ENCODE data around the gene MALRD1. TPM values are rescaled to one million over a fixed set of nuclear protein-coding genes. Genes with fewer than 3 reads are reported as not detected.

MALRD1 gene
- total and polyA plus RNA-seq, 4 donors = 1.4 to 7.5 (median 3.3) TPM

GRCh38 chr10:19347621-19348020, 299.0 kb downstream of the MALRD1 start:
- no peak overlapping the region for H3K4me3 ChIP-seq (ENCODE audit: low read depth, low read length)
- no peaks in the 10 kb centered on the region for H3K36me3 ChIP-seq (ENCODE audit: control insufficient read depth, insufficient read depth, low read length)
- peak in 2 of 6 donors; percentile 27 to 67 for DNase-seq (ENCODE audit: low read depth in 4 of 6, low spot score in 6 of 6)
- H3K27me3 ChIP-seq (ENCODE audit: control insufficient read depth, insufficient read depth, low read length) = no peaks in the 10 kb centered on the region
- WGBS (ENCODE audit: insufficient coverage) = no CpG with 5 or more reads among the region's 2 CpGs
- H3K4me1 ChIP-seq (ENCODE audit: control insufficient read depth, insufficient read depth, low read length) = no peaks in the 10 kb centered on the region
- H3K9me3 ChIP-seq (ENCODE audit: control insufficient read depth, insufficient read depth, low read length) = no peaks in the 10 kb centered on the region
- no peak overlapping the region for H3K27ac ChIP-seq (ENCODE audit: low read depth, low read length)

GRCh38 chr10:19367176-19367575, 318.6 kb downstream of the MALRD1 start:
- Histone ChIP-seq H3K27ac (ENCODE audit: low read depth, low read length) (no peak overlapping the region), H3K4me3 (ENCODE audit: low read depth, low read length) (no peak overlapping the region), H3K4me1 (ENCODE audit: control insufficient read depth, insufficient read depth, low read length) (no peaks in the 10 kb centered on the region), H3K27me3 (ENCODE audit: control insufficient read depth, insufficient read depth, low read length) (no peaks in the 10 kb centered on the region), H3K36me3 (ENCODE audit: control insufficient read depth, insufficient read depth, low read length) (no peaks in the 10 kb centered on the region), H3K9me3 (ENCODE audit: control insufficient read depth, insufficient read depth, low read length) (no peaks in the 10 kb centered on the region)
- WGBS (ENCODE audit: insufficient coverage) = no CpG with 5 or more reads among the region's 2 CpGs
- DNase-seq (ENCODE audit: low read depth in 4 of 6, low spot score in 6 of 6) = peak in 1 of 6 donors; percentile 66

GRCh38 chr10:19373988-19374387, 325.4 kb downstream of the MALRD1 start:
- Histone ChIP-seq H3K9me3 (ENCODE audit: control insufficient read depth, insufficient read depth, low read length) (no peaks in the 10 kb centered on the region), H3K27ac (ENCODE audit: low read depth, low read length) (no peak overlapping the region), H3K4me1 (ENCODE audit: control insufficient read depth, insufficient read depth, low read length) (no peaks in the 10 kb centered on the region), H3K36me3 (ENCODE audit: control insufficient read depth, insufficient read depth, low read length) (no peaks in the 10 kb centered on the region), H3K4me3 (ENCODE audit: low read depth, low read length) (no peak overlapping the region), H3K27me3 (ENCODE audit: control insufficient read depth, insufficient read depth, low read length) (no peaks in the 10 kb centered on the region)
- WGBS (ENCODE audit: insufficient coverage) = no CpG with 5 or more reads among the region's 3 CpGs
- DNase-seq (ENCODE audit: low read depth in 4 of 6, low spot score in 6 of 6) = peak in 1 of 6 donors; percentile 28

- H3K36me3 ChIP-seq (ENCODE audit: control insufficient read depth, insufficient read depth, low read length) = no peaks in the 10 kb centered on the region
- no CpG with 5 or more reads among the region's 3 CpGs for WGBS (ENCODE audit: insufficient coverage)
- H3K9me3 ChIP-seq (ENCODE audit: control insufficient read depth, insufficient read depth, low read length) = peaks cover 2% of the 10 kb centered on the region
- DNase-seq (ENCODE audit: low read depth in 4 of 6, low spot score in 6 of 6) = no peak
- H3K4me1 ChIP-seq (ENCODE audit: control insufficient read depth, insufficient read depth, low read length) = no peaks in the 10 kb centered on the region
- no peak overlapping the region for H3K4me3 ChIP-seq (ENCODE audit: low read depth, low read length)
- no peak overlapping the region for H3K27ac ChIP-seq (ENCODE audit: low read depth, low read length)
- no peaks in the 10 kb centered on the region for H3K27me3 ChIP-seq (ENCODE audit: control insufficient read depth, insufficient read depth, low read length)
Measured at GRCh38 chr10:19385846-19386450, 337.3 kb downstream of the MALRD1 start.

GRCh38 chr10:19408924-19409323, 360.3 kb downstream of the MALRD1 start:
- H3K36me3 ChIP-seq (ENCODE audit: control insufficient read depth, insufficient read depth, low read length) = no peaks in the 10 kb centered on the region
- H3K9me3 ChIP-seq (ENCODE audit: control insufficient read depth, insufficient read depth, low read length) = no peaks in the 10 kb centered on the region
- no peak for DNase-seq (ENCODE audit: low read depth in 4 of 6, low spot score in 6 of 6)
- no peaks in the 10 kb centered on the region for H3K27me3 ChIP-seq (ENCODE audit: control insufficient read depth, insufficient read depth, low read length)
- WGBS (ENCODE audit: insufficient coverage) = no CpG with 5 or more reads among the region's 1 CpG
- no peak overlapping the region for H3K4me3 ChIP-seq (ENCODE audit: low read depth, low read length)
- no peak overlapping the region for H3K27ac ChIP-seq (ENCODE audit: low read depth, low read length)
- no peaks in the 10 kb centered on the region for H3K4me1 ChIP-seq (ENCODE audit: control insufficient read depth, insufficient read depth, low read length)

- no peak for DNase-seq (ENCODE audit: low read depth in 4 of 6, low spot score in 6 of 6)
- H3K36me3 ChIP-seq (ENCODE audit: control insufficient read depth, insufficient read depth, low read length) = no peaks in the 10 kb centered on the region
- no peak overlapping the region for H3K27ac ChIP-seq (ENCODE audit: low read depth, low read length)
- no CpG with 5 or more reads among the region's 2 CpGs for WGBS (ENCODE audit: insufficient coverage)
- H3K9me3 ChIP-seq (ENCODE audit: control insufficient read depth, insufficient read depth, low read length) = no peaks in the 10 kb centered on the region
- no peaks in the 10 kb centered on the region for H3K4me1 ChIP-seq (ENCODE audit: control insufficient read depth, insufficient read depth, low read length)
- no peaks in the 10 kb centered on the region for H3K27me3 ChIP-seq (ENCODE audit: control insufficient read depth, insufficient read depth, low read length)
- no peak overlapping the region for H3K4me3 ChIP-seq (ENCODE audit: low read depth, low read length)
Measured at GRCh38 chr10:19411119-19411518, 362.5 kb downstream of the MALRD1 start.

- Histone ChIP-seq H3K4me1 (ENCODE audit: control insufficient read depth, insufficient read depth, low read length) (no peaks in the 10 kb centered on the region), H3K4me3 (ENCODE audit: low read depth, low read length) (no peak overlapping the region), H3K27me3 (ENCODE audit: control insufficient read depth, insufficient read depth, low read length) (no peaks in the 10 kb centered on the region), H3K9me3 (ENCODE audit: control insufficient read depth, insufficient read depth, low read length) (no peaks in the 10 kb centered on the region), H3K36me3 (ENCODE audit: control insufficient read depth, insufficient read depth, low read length) (no peaks in the 10 kb centered on the region), H3K27ac (ENCODE audit: low read depth, low read length) (no peak overlapping the region)
- DNase-seq (ENCODE audit: low read depth in 4 of 6, low spot score in 6 of 6) = peak in 2 of 6 donors; percentile 62 to 63
Measured at GRCh38 chr10:19412531-19412930, 363.9 kb downstream of the MALRD1 start.

- Histone ChIP-seq H3K36me3 (ENCODE audit: control insufficient read depth, insufficient read depth, low read length) (no peaks in the 10 kb centered on the region), H3K4me3 (ENCODE audit: low read depth, low read length) (no peak overlapping the region), H3K9me3 (ENCODE audit: control insufficient read depth, insufficient read depth, low read length) (no peaks in the 10 kb centered on the region), H3K27ac (ENCODE audit: low read depth, low read length) (no peak overlapping the region), H3K27me3 (ENCODE audit: control insufficient read depth, insufficient read depth, low read length) (no peaks in the 10 kb centered on the region), H3K4me1 (ENCODE audit: control insufficient read depth, insufficient read depth, low read length) (no peaks in the 10 kb centered on the region)
- no CpG with 5 or more reads among the region's 1 CpG for WGBS (ENCODE audit: insufficient coverage)
- DNase-seq (ENCODE audit: low read depth in 4 of 6, low spot score in 6 of 6) = no peak
Measured at GRCh38 chr10:19416164-19416563, 367.6 kb downstream of the MALRD1 start.

- Histone ChIP-seq H3K4me3 (ENCODE audit: low read depth, low read length) (no peak overlapping the region), H3K27ac (ENCODE audit: low read depth, low read length) (no peak overlapping the region), H3K36me3 (ENCODE audit: control insufficient read depth, insufficient read depth, low read length) (no peaks in the 10 kb centered on the region), H3K27me3 (ENCODE audit: control insufficient read depth, insufficient read depth, low read length) (no peaks in the 10 kb centered on the region), H3K9me3 (ENCODE audit: control insufficient read depth, insufficient read depth, low read length) (no peaks in the 10 kb centered on the region), H3K4me1 (ENCODE audit: control insufficient read depth, insufficient read depth, low read length) (no peaks in the 10 kb centered on the region)
- no CpG with 5 or more reads among the region's 4 CpGs for WGBS (ENCODE audit: insufficient coverage)
- DNase-seq (ENCODE audit: low read depth in 4 of 6, low spot score in 6 of 6) = no peak
Measured at GRCh38 chr10:19417740-19418139, 369.1 kb downstream of the MALRD1 start.

GRCh38 chr10:19421674-19422073, 373.1 kb downstream of the MALRD1 start:
- no peaks in the 10 kb centered on the region for H3K9me3 ChIP-seq (ENCODE audit: control insufficient read depth, insufficient read depth, low read length)
- H3K27ac ChIP-seq (ENCODE audit: low read depth, low read length) = no peak overlapping the region
- no peak overlapping the region for H3K4me3 ChIP-seq (ENCODE audit: low read depth, low read length)
- no peaks in the 10 kb centered on the region for H3K36me3 ChIP-seq (ENCODE audit: control insufficient read depth, insufficient read depth, low read length)
- H3K4me1 ChIP-seq (ENCODE audit: control insufficient read depth, insufficient read depth, low read length) = no peaks in the 10 kb centered on the region
- DNase-seq (ENCODE audit: low read depth in 4 of 6, low spot score in 6 of 6) = peak in 2 of 6 donors; percentile 62 to 92
- WGBS (ENCODE audit: insufficient coverage) = no CpG with 5 or more reads among the region's 1 CpG
- no peaks in the 10 kb centered on the region for H3K27me3 ChIP-seq (ENCODE audit: control insufficient read depth, insufficient read depth, low read length)
